Naive B cell (primary cell): ENCODE measurements around the gene TMEM151B. TPM values are rescaled to one million over a fixed set of nuclear protein-coding genes. Genes with fewer than 3 reads are reported as not detected.

Experiments
- ATAC-seq, 2 donors: fragments of 150-1000 bp; cut with Tn5 transposase; 2 replicates each; pipeline ENCODE4 v1.10.0; 2021; ENCODE audit warnings: low read depth in 2 of 2, mild to moderate bottlenecking in 2 of 2, moderate library complexity in 2 of 2
- DNase-seq: peaks from one replicate; pipeline ENCODE4 v3.0.0; 2022
- H3K27ac Mint-ChIP-seq, 6 donors: one replicate each; pipeline ENCODE4 v1.8.0; 2020 to 2022; ENCODE audit warnings: mild to moderate bottlenecking in 6 of 6, mixed read lengths in 6 of 6, moderate library complexity in 5 of 6, inconsistent platforms in 2 of 6
- H3K27me3 Mint-ChIP-seq, 3 donors: one replicate each; pipeline ENCODE4 v1.8.0; 2021 to 2022; ENCODE audit warnings: mixed read lengths in 3 of 3, mild to moderate bottlenecking in 1 of 3
- H3K36me3 Mint-ChIP-seq, 2 donors: one replicate each; pipeline ENCODE4 v1.8.0; 2020 to 2022; ENCODE audit warnings: mixed read lengths in 2 of 2, inconsistent platforms in 1 of 2, mild to moderate bottlenecking in 1 of 2
- H3K4me1 Mint-ChIP-seq, 3 donors: one replicate each; pipeline ENCODE4 v1.8.0; 2020 to 2022; ENCODE audit warnings: mixed read lengths in 3 of 3, inconsistent platforms in 1 of 3, mild to moderate bottlenecking in 1 of 3, moderate library complexity in 1 of 3
- H3K4me3 Mint-ChIP-seq, 8 donors: one replicate each; pipeline ENCODE4 v1.8.0; 2020 to 2022; ENCODE audit warnings: mild to moderate bottlenecking in 8 of 8, mixed read lengths in 8 of 8, moderate library complexity in 8 of 8, inconsistent platforms in 2 of 8
- H3K9me3 Mint-ChIP-seq, 7 donors: one replicate each; pipeline ENCODE4 v1.8.0; 2020 to 2022; ENCODE audit warnings: mixed read lengths in 7 of 7, mild to moderate bottlenecking in 5 of 7, inconsistent platforms in 2 of 7, moderate library complexity in 1 of 7
- polyA plus RNA-seq, 6 donors: library from polyadenylated mRNA; unstranded; fragments of 300-500 nt; fragmentation: Illumina TruSeq; gene quantifications; one replicate each; pipeline ENCODE4 v1.2.3, GENCODE V29; 2021; ENCODE audit warnings: low read depth in 6 of 6

Gene TMEM151B
- polyA plus RNA-seq, 6 donors from 2014 or later: not detected

DNA sequence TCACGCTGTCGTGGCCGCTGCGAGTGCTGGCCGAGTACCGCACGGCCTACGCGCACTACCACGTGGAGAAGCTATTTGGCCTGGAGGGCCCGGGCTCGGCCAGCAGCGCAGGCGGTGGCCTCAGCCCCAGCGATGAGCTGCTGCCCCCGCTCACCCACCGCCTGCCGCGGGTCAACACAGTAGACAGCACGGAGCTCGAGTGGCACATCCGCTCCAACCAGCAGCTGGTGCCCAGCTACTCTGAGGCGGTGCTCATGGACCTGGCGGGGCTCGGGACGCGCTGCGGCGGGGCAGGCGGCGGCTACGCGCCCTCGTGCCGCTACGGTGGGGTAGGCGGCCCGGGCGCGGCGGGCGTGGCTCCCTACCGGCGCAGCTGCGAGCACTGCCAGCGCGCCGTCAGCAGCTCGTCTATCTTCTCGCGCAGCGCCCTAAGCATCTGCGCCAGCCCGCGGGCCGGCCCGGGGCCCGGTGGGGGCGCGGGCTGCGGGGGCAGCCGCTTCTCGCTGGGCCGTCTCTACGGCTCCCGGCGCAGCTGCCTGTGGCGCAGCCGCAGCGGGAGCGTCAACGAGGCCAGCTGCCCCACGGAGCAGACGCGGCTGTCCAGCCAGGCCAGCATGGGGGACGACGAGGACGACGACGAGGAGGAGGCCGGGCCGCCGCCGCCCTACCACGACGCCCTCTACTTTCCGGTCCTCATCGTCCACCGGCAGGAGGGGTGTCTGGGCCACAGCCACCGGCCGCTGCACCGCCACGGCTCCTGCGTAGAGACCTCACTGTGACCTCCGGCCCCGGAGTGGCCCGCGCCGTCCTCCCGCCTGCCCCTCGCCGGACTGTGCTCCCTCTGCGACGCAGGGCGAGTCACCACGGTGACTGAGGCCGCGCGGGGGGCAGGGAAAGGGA, 5.7 kb downstream of the TMEM151B start:
- no peak for DNase-seq
- peak overlapping the region in 2 of 8 donors; percentile 24 to 28 for H3K4me3 Mint-ChIP-seq

DNA sequence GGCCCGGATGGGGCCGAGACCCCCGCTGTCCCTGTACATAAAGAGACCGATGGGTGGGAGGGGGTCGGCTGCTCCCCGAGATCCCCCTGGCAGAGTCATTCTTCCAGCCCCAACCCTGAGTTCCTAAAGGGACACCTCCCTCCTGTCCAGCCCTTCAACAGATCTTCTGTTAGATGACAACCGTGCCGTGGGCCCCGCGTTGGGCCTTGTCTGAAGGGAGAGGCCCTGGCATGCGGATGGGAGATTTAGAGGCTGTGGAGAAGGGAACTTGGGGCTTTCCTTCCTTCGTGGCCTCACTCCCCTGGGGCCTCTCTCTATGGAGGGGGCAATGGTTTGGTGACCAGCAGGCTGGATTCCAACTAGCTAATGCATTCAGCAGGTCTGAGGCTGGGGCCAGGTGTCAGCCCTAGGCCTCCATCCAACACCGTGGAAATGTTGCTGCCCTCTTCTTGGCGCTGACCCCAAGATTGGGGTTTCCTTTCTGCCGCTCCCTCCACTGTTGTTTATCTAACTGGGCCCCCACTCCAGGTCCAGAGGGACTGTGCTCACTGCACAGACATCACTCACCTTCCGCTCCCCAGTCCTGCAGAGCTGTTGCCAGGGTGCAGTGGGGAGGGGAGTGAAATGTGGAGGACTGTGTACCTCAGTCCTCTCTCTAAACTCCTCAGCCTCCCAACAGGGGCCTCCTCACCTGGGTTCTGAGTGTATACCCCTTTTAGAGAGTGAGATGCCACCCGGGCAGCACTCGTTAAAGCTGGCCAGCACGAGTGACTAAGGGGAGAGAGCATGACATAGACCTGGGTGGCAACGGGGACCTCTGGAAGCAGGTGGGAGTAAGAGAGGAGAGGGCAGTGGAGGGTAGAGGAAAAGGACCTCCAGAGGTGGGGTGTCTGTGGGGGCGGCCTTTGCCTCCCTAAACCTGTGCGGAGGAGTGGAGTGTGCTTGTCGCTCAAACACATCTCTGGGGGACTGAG, 6.7 kb downstream of the TMEM151B start:
- peaks cover 0 to 9% (median 4%) of the 10 kb centered on the region in 3 donors for H3K4me1 Mint-ChIP-seq
- peak overlapping the region in 1 of 6 donors; percentile 63 for H3K27ac Mint-ChIP-seq
- H3K36me3 Mint-ChIP-seq: peaks cover 0 to 5% of the 10 kb centered on the region in 2 donors
- H3K27me3 Mint-ChIP-seq: peaks cover 45 to 79% (median 71%) of the 10 kb centered on the region in 3 donors
- H3K4me3 Mint-ChIP-seq: peak overlapping the region in 7 of 8 donors; percentile 3 to 77 (median 56)
- DNase-seq (no peak), ATAC-seq (no peak)
- no peaks in the 10 kb centered on the region for H3K9me3 Mint-ChIP-seq

More for the DNA sequence above, 5.7 kb downstream of the TMEM151B start:
- H3K27me3 Mint-ChIP-seq: peaks cover 50 to 85% (median 78%) of the 10 kb centered on the region in 3 donors
- ATAC-seq: peak; percentile 79 to 88
- H3K9me3 Mint-ChIP-seq: no peaks in the 10 kb centered on the region
- H3K27ac Mint-ChIP-seq: no peak overlapping the region
- H3K36me3 Mint-ChIP-seq: peaks cover 0 to 5% of the 10 kb centered on the region in 2 donors
- peaks cover 0 to 12% (median 12%) of the 10 kb centered on the region in 3 donors for H3K4me1 Mint-ChIP-seq

DNA sequence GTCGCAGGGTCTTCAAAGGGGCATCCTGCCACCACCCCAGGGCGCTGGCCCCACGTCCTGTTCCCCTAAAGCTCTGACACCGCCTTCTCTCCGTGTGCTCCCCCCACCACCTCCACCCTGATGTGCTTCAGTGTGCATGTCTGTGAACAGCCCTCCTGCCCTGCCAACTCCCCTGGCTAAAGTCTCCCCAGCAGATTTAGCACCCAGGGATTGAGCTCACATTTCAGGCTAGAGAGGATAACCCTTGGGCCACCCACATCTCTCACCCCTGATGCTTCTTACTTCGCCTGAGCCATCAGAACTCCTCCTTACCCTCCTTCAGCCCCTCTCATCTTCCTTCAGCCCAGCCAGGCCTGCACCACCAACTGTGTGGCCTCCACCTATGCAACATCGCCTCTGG, 7.5 kb downstream of the TMEM151B start:
- no peaks in the 10 kb centered on the region for H3K9me3 Mint-ChIP-seq
- H3K27me3 Mint-ChIP-seq: peaks cover 38 to 74% (median 63%) of the 10 kb centered on the region in 3 donors
- H3K4me1 Mint-ChIP-seq: peaks cover 0 to 9% (median 4%) of the 10 kb centered on the region in 3 donors
- peaks cover 0 to 2% of the 10 kb centered on the region in 2 donors for H3K36me3 Mint-ChIP-seq
- ATAC-seq (no peak), DNase-seq (no peak)
- peak overlapping the region in 1 of 6 donors; percentile 48 for H3K27ac Mint-ChIP-seq
- H3K4me3 Mint-ChIP-seq: peak overlapping the region in 1 of 8 donors; percentile 3

GRCh38 chr6:44278315-44278714, 8.1 kb downstream of the TMEM151B start:
- peaks cover 0 to 9% (median 4%) of the 10 kb centered on the region in 3 donors for H3K4me1 Mint-ChIP-seq
- no peaks in the 10 kb centered on the region for H3K36me3 Mint-ChIP-seq
- H3K4me3 Mint-ChIP-seq: peak overlapping the region in 1 of 8 donors; percentile 3
- ATAC-seq (no peak), DNase-seq (no peak)
- H3K9me3 Mint-ChIP-seq: no peaks in the 10 kb centered on the region
- H3K27ac Mint-ChIP-seq: no peak overlapping the region
- peaks cover 32 to 74% (median 60%) of the 10 kb centered on the region in 3 donors for H3K27me3 Mint-ChIP-seq

GRCh38 chr6:44278774-44279697, 8.8 kb downstream of the TMEM151B start:
- no peak overlapping the region for H3K4me3 Mint-ChIP-seq
- H3K27me3 Mint-ChIP-seq: peaks cover 34 to 76% (median 61%) of the 10 kb centered on the region in 3 donors
- DNase-seq: no peak
- peaks cover 0 to 9% (median 4%) of the 10 kb centered on the region in 3 donors for H3K4me1 Mint-ChIP-seq
- no peaks in the 10 kb centered on the region for H3K9me3 Mint-ChIP-seq
- H3K27ac Mint-ChIP-seq: no peak overlapping the region
- ATAC-seq: no peak
- H3K36me3 Mint-ChIP-seq: no peaks in the 10 kb centered on the region

GRCh38 chr6:44284121-44284520, 13.9 kb downstream of the TMEM151B start:
- Mint-ChIP-seq H3K4me1 (no peaks in the 10 kb centered on the region), H3K36me3 (no peaks in the 10 kb centered on the region), H3K4me3 (no peak overlapping the region), H3K27ac (peak overlapping the region in 1 of 6 donors; percentile 12), H3K9me3 (no peaks in the 10 kb centered on the region), H3K27me3 (peaks cover 33 to 77% (median 63%) of the 10 kb centered on the region in 3 donors)
- no peak for ATAC-seq
- no peak for DNase-seq

DNA sequence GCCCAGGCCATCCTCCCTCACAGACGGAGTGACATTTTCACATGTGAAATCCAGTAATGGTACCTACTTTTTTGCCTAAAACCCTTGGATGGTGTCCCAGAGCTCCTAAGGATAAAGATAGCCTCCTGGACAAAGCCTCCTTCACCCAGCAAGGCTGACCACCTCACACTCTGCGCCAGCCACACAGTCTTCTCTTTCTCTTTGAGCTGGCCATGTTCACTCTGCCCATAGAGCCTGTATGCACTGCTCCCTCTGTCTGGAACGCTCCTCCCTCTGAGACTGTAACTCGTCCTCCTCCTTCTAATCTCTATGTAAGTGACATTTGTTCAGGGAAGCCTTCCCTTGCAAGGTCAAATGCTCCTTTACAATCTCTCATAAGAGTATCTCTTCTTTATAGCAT, 14.6 kb downstream of the TMEM151B start:
- Mint-ChIP-seq H3K27ac (no peak overlapping the region), H3K27me3 (peaks cover 34 to 76% (median 62%) of the 10 kb centered on the region in 3 donors), H3K36me3 (no peaks in the 10 kb centered on the region), H3K4me1 (no peaks in the 10 kb centered on the region), H3K9me3 (no peaks in the 10 kb centered on the region), H3K4me3 (no peak overlapping the region)
- ATAC-seq: no peak
- no peak for DNase-seq

- DNase-seq (no peak), ATAC-seq (no peak)
- Mint-ChIP-seq H3K4me1 (no peaks in the 10 kb centered on the region), H3K4me3 (no peak overlapping the region), H3K27ac (no peak overlapping the region), H3K27me3 (peaks cover 40 to 76% (median 67%) of the 10 kb centered on the region in 3 donors), H3K36me3 (no peaks in the 10 kb centered on the region), H3K9me3 (no peaks in the 10 kb centered on the region)
Measured at GRCh38 chr6:44285552-44286284, 15.5 kb downstream of the TMEM151B start.

GRCh38 chr6:44286285-44286565, 16.0 kb downstream of the TMEM151B start:
- H3K27me3 Mint-ChIP-seq: peaks cover 43 to 77% (median 67%) of the 10 kb centered on the region in 3 donors
- ATAC-seq: no peak
- no peak overlapping the region for H3K27ac Mint-ChIP-seq

DNA sequence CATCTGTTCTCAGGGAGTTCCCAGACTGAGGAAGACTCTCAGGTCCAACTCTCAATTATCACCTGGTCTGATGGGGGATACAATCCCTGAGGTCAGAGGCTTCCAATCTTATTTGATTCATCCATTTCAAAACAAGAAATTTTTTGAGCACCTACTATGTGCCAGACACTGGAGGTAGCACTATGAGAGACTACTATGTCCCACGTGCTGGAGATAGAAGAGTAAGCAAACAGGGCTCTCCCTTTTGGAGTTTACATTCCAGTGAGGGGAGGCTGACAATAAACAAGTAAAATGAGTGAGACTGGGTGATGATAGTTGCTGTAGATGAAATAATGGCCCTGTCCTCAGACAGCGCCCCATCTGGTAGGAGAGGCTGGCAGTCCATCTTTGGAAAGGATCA, 16.5 kb downstream of the TMEM151B start:
- H3K4me1 Mint-ChIP-seq: no peaks in the 10 kb centered on the region
- DNase-seq (no peak), ATAC-seq (no peak)
- H3K27ac Mint-ChIP-seq: no peak overlapping the region
- H3K36me3 Mint-ChIP-seq: no peaks in the 10 kb centered on the region
- H3K27me3 Mint-ChIP-seq: peaks cover 43 to 82% (median 72%) of the 10 kb centered on the region in 3 donors
- no peaks in the 10 kb centered on the region for H3K9me3 Mint-ChIP-seq
- no peak overlapping the region for H3K4me3 Mint-ChIP-seq

More at GRCh38 chr6:44286285-44286565, 16.0 kb downstream of the TMEM151B start:
- Mint-ChIP-seq H3K4me3 (no peak overlapping the region), H3K36me3 (no peaks in the 10 kb centered on the region), H3K4me1 (no peaks in the 10 kb centered on the region), H3K9me3 (no peaks in the 10 kb centered on the region)
- no peak for DNase-seq

GRCh38 chr6:44289726-44290260, 19.5 kb downstream of the TMEM151B start:
- Mint-ChIP-seq H3K27ac (peak overlapping the region in 1 of 6 donors; percentile 52), H3K36me3 (no peaks in the 10 kb centered on the region), H3K27me3 (peaks cover 51 to 81% (median 71%) of the 10 kb centered on the region in 3 donors), H3K9me3 (no peaks in the 10 kb centered on the region), H3K4me3 (no peak overlapping the region), H3K4me1 (no peaks in the 10 kb centered on the region)
- no peak for ATAC-seq
- no peak for DNase-seq

DNA sequence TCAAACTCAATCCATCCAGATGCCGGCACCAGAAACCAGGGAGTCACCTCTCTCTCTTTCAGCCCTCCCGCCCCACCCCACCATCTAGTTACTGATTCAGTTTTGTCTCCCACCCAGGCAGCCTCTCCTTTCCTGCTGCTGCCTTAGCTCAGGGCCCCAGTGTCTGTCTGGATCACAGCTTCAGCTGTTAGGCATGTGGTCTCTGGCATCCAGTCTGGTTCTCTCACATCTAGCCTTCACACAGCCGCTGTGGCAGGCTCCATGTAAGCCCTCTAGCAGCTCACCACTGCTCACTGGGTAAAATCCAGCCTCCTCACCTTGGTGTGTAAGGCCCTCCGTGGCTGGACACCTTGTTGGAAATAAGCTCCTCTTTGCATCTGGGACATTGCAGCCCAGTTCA, 21.6 kb downstream of the TMEM151B start:
- Mint-ChIP-seq H3K27me3 (peaks cover 64 to 82% (median 74%) of the 10 kb centered on the region in 3 donors), H3K4me1 (peaks cover 5 to 6% (median 6%) of the 10 kb centered on the region in 3 donors), H3K27ac (peak overlapping the region in 1 of 6 donors; percentile 83), H3K36me3 (no peaks in the 10 kb centered on the region), H3K4me3 (no peak overlapping the region), H3K9me3 (peaks cover 0 to 3% (median 0%) of the 10 kb centered on the region in 7 donors)
- no peak for DNase-seq
- no peak for ATAC-seq
